HUES64 (cell line): ENCODE data around the gene AFF3.

Experiments used
- H3K27ac ChIP-seq: 2 replicates; pipeline ENCODE4 v1.7.0; 2013; ENCODE audit warnings: low read depth, low read length, inconsistent platforms
- H3K27me3 ChIP-seq: 2 replicates; pipeline ENCODE4 v1.6.1; 2013; ENCODE audit warnings: mild to moderate bottlenecking, low read length; ENCODE audit not compliant: insufficient read depth
- H3K36me3 ChIP-seq: 2 replicates; pipeline ENCODE4 v1.6.1; 2013; ENCODE audit warnings: mild to moderate bottlenecking, low read length; ENCODE audit not compliant: insufficient read depth
- H3K4me1 ChIP-seq: 2 replicates; pipeline ENCODE4 v1.6.1; 2013; ENCODE audit warnings: mild to moderate bottlenecking, low read length, moderate library complexity; ENCODE audit not compliant: insufficient read depth
- H3K4me3 ChIP-seq: 2 replicates; pipeline ENCODE4 v1.5.1; 2013; ENCODE audit warnings: mild to moderate bottlenecking, low read length, moderate library complexity
- H3K9ac ChIP-seq: 2 replicates; pipeline ENCODE4 v1.6.1; 2013; ENCODE audit warnings: mild to moderate bottlenecking, low read depth, low read length
- H3K9me3 ChIP-seq: 2 replicates; pipeline ENCODE4 v1.6.1; 2013; ENCODE audit warnings: low read depth, low read length; ENCODE audit not compliant: insufficient read depth
- WGBS: fragments of 150-250, 120-280 bp; methylation state at CpG from one replicate; pipeline ENCODE4 v1.1.7; 2013; ENCODE audit warnings: missing lambda C conversion rate; 5-methylcytosine and 5-hydroxymethylcytosine counted together

Gene AFF3

GRCh38 chr2:99636144-99637034 lies 506.0 kb downstream of the AFF3 start:
- H3K4me1 ChIP-seq = no peaks in the 10 kb centered on the region
- no peaks in the 10 kb centered on the region for H3K27me3 ChIP-seq
- H3K36me3 ChIP-seq = no peaks in the 10 kb centered on the region
- no peak overlapping the region for H3K9ac ChIP-seq
- no peak overlapping the region for H3K27ac ChIP-seq
- 93% methylated on average over 19 of the region's 19 CpGs for WGBS
- no peaks in the 10 kb centered on the region for H3K9me3 ChIP-seq
- no peak overlapping the region for H3K4me3 ChIP-seq

- Histone ChIP-seq H3K27ac (no peak overlapping the region), H3K4me3 (no peak overlapping the region)
Measured at GRCh38 chr2:99635710-99636109, 506.7 kb downstream of the AFF3 start.

DNA sequence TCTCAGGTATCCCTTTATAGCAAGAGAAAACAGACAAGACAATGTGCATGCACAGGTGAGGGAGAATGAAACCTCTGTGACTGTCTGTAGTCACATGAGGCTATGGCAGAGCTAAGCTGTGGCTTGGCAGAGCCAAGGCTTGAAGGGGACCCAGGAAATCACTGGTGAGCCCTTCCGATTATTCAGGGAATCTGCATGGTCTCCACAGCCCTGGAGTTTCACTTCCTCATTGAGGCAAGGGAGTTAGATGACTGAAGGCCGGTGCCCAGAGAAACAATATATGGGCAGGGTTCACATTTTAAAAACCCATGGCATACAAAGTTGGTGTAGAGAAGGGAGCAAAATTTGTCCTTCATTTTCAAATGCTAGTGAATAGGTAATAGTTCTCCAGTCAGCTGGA lies 508.2 kb downstream of the AFF3 start:
- Histone ChIP-seq H3K27me3 (no peaks in the 10 kb centered on the region), H3K36me3 (no peaks in the 10 kb centered on the region), H3K4me3 (no peak overlapping the region), H3K9ac (no peak overlapping the region), H3K27ac (no peak overlapping the region), H3K9me3 (no peaks in the 10 kb centered on the region), H3K4me1 (no peaks in the 10 kb centered on the region)
- WGBS = 89% methylated on average over 2 of the region's 2 CpGs

More at GRCh38 chr2:99635710-99636109, 506.7 kb downstream of the AFF3 start:
- Histone ChIP-seq H3K4me1 (no peaks in the 10 kb centered on the region), H3K9ac (no peak overlapping the region), H3K36me3 (no peaks in the 10 kb centered on the region), H3K27me3 (no peaks in the 10 kb centered on the region), H3K9me3 (no peaks in the 10 kb centered on the region)
- WGBS = 90% methylated on average over 4 of the region's 4 CpGs

- no peak overlapping the region for H3K4me3 ChIP-seq
- no peaks in the 10 kb centered on the region for H3K4me1 ChIP-seq
- H3K9me3 ChIP-seq = no peaks in the 10 kb centered on the region
- H3K9ac ChIP-seq = no peak overlapping the region
- WGBS = 90% methylated on average over 3 of the region's 3 CpGs
- H3K27me3 ChIP-seq = no peaks in the 10 kb centered on the region
- H3K36me3 ChIP-seq = no peaks in the 10 kb centered on the region
- no peak overlapping the region for H3K27ac ChIP-seq
Measured at GRCh38 chr2:99631700-99632099, 510.7 kb downstream of the AFF3 start.

- Histone ChIP-seq H3K9ac (no peak overlapping the region), H3K27ac (no peak overlapping the region), H3K9me3 (no peaks in the 10 kb centered on the region), H3K27me3 (no peaks in the 10 kb centered on the region), H3K4me1 (no peaks in the 10 kb centered on the region), H3K4me3 (no peak overlapping the region), H3K36me3 (no peaks in the 10 kb centered on the region)
- WGBS = 93% methylated on average over 5 of the region's 5 CpGs
Measured at GRCh38 chr2:99629320-99629719, 513.1 kb downstream of the AFF3 start.

DNA sequence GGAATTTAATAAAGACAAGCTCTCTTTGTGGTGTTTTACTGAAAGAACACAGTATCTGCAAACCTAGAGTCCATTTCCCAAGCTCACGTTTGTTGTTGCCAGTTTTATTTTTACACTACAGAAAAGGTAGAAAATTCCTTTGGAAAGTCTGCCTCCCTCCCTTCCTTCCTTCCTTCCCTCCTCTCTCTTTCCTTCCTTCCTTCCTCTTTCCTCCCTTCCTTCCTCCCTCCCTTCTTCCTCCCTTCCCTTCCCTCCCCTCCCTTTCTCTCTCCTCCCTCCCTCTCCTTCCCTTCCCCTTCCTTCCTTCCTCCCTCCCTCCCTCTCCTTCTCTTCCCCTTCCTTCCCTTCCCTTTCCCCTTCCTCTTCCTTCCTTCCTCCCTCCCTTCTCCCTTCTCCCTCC lies 516.2 kb downstream of the AFF3 start:
- 93% methylated on average over 1 of the region's 1 CpG for WGBS
- Histone ChIP-seq H3K9ac (no peak overlapping the region), H3K9me3 (no peaks in the 10 kb centered on the region), H3K27ac (no peak overlapping the region), H3K36me3 (no peaks in the 10 kb centered on the region), H3K4me3 (no peak overlapping the region), H3K27me3 (no peaks in the 10 kb centered on the region), H3K4me1 (no peaks in the 10 kb centered on the region)

DNA sequence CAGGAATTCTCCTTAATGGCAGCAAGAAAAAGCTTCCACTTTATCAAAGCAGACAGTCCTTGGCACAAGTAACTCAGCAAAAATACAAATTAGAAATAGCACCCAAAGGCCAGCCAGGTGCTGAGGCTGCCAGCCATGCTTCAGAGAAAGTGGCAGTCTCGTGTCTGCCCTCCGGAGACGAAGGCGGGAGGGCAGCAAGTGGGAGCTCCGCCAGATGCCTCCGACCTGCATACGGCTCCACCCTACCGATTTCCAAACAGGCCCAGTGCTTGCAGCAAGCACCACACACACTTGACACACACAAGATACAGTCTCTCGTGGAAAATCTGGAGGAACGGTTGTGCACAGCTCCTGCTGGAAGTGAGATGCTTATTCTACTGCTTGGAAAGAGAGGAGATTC lies 517.7 kb downstream of the AFF3 start:
- no peak overlapping the region for H3K27ac ChIP-seq
- H3K9me3 ChIP-seq = no peaks in the 10 kb centered on the region
- 83% methylated on average over 10 of the region's 10 CpGs for WGBS
- H3K27me3 ChIP-seq = no peaks in the 10 kb centered on the region
- H3K4me1 ChIP-seq = no peaks in the 10 kb centered on the region
- no peak overlapping the region for H3K4me3 ChIP-seq
- H3K9ac ChIP-seq = no peak overlapping the region
- H3K36me3 ChIP-seq = no peaks in the 10 kb centered on the region

- no peak overlapping the region for H3K27ac ChIP-seq
- no peaks in the 10 kb centered on the region for H3K9me3 ChIP-seq
- no peak overlapping the region for H3K4me3 ChIP-seq
- no peak overlapping the region for H3K9ac ChIP-seq
- H3K27me3 ChIP-seq = no peaks in the 10 kb centered on the region
- no peaks in the 10 kb centered on the region for H3K4me1 ChIP-seq
- WGBS = 96% methylated on average over 5 of the region's 5 CpGs
- H3K36me3 ChIP-seq = no peaks in the 10 kb centered on the region
Measured at GRCh38 chr2:99623613-99624012, 518.8 kb downstream of the AFF3 start.

- Histone ChIP-seq H3K27me3 (no peaks in the 10 kb centered on the region), H3K9ac (no peak overlapping the region), H3K4me1 (no peaks in the 10 kb centered on the region), H3K27ac (no peak overlapping the region), H3K9me3 (no peaks in the 10 kb centered on the region), H3K36me3 (no peaks in the 10 kb centered on the region), H3K4me3 (no peak overlapping the region)
- 97% methylated on average over 4 of the region's 4 CpGs for WGBS
Measured at GRCh38 chr2:99623035-99623434, 519.4 kb downstream of the AFF3 start.

GRCh38 chr2:99622534-99622933 lies 519.9 kb downstream of the AFF3 start:
- Histone ChIP-seq H3K4me3 (no peak overlapping the region), H3K4me1 (no peaks in the 10 kb centered on the region), H3K36me3 (no peaks in the 10 kb centered on the region), H3K9ac (no peak overlapping the region), H3K9me3 (no peaks in the 10 kb centered on the region), H3K27ac (no peak overlapping the region), H3K27me3 (no peaks in the 10 kb centered on the region)
- WGBS = 92% methylated on average over 6 of the region's 6 CpGs

GRCh38 chr2:99621774-99622173 lies 520.6 kb downstream of the AFF3 start:
- H3K9me3 ChIP-seq = no peaks in the 10 kb centered on the region
- H3K36me3 ChIP-seq = no peaks in the 10 kb centered on the region
- H3K4me3 ChIP-seq = no peak overlapping the region
- H3K27me3 ChIP-seq = no peaks in the 10 kb centered on the region
- H3K9ac ChIP-seq = no peak overlapping the region
- no peak overlapping the region for H3K27ac ChIP-seq
- no peaks in the 10 kb centered on the region for H3K4me1 ChIP-seq
- 85% methylated on average over 2 of the region's 5 CpGs for WGBS

- Histone ChIP-seq H3K27ac (no peak overlapping the region), H3K36me3 (no peaks in the 10 kb centered on the region), H3K9ac (no peak overlapping the region), H3K27me3 (no peaks in the 10 kb centered on the region), H3K4me3 (no peak overlapping the region), H3K4me1 (no peaks in the 10 kb centered on the region), H3K9me3 (no peaks in the 10 kb centered on the region)
- 94% methylated on average over 4 of the region's 4 CpGs for WGBS
Measured at GRCh38 chr2:99621106-99621505, 521.3 kb downstream of the AFF3 start.
